Caco-2 (cell line): ENCODE results near the gene PPP1R9B. TPM values are rescaled to one million over a fixed set of nuclear protein-coding genes. Genes with fewer than 3 reads are reported as not detected.
A peak's percentile ranks its signal among the peaks of the same experiment; 100 is the strongest.

Source experiments
- BruUV-seq: library from RNA; stranded (reverse); fragments of 400-500 nt; replicated peaks from 2 replicates; lab custom pipeline; 2021; lab: Mats Ljungman, UMichigan
- CTCF ChIA-PET: fragments of 300-600 bp; sonication (Branson Sonifier 250); formaldehyde crosslinking; loops from one replicate; lab custom pipeline; 2022; ENCODE audit warnings: antibody characterized with exemption; lab: Charles Lee
- POLR2A ChIA-PET: fragments of 300-600 bp; sonication (Branson Sonifier 250); formaldehyde crosslinking; loops from one replicate; lab custom pipeline; 2022; ENCODE audit warnings: antibody characterized with exemption; lab: Charles Lee
- DNase-seq, 2 experiments: peaks; one replicate each; pipeline versions ENCODE4 v3.0.0 to v3.0.0-alpha.2; 2020 to 2022
- H3K27me3 ChIP-seq: replicated peaks from 2 replicates; pipeline ENCODE4 v1.6.0; 2011; ENCODE audit warnings: low read length; ENCODE audit not compliant: control insufficient read depth, insufficient read depth
- H3K36me3 ChIP-seq: 2 replicates; pipeline ENCODE4 v1.5.1; 2011; ENCODE audit warnings: low read length; ENCODE audit not compliant: control insufficient read depth, insufficient read depth
- H3K4me1 ChIP-seq: fragments of 250-450 bp; sonication (Bioruptor Pico); 2 replicates; pipeline ENCODE4 v1.5.1; 2020; ENCODE audit warnings: mild to moderate bottlenecking
- H3K4me3 ChIP-seq: 2 replicates; pipeline ENCODE4 v1.5.1; 2011; ENCODE audit warnings: low read depth, mild to moderate bottlenecking, control low read depth, low read length
- H3K9me3 ChIP-seq: fragments of 250-450 bp; sonication (Bioruptor Pico); 2 replicates; pipeline ENCODE4 v1.5.1; 2020; ENCODE audit warnings: mild to moderate bottlenecking, moderate library complexity
- H3K27ac Mint-ChIP-seq: one replicate; pipeline ENCODE4 v1.8.0; 2022; ENCODE audit warnings: mixed read lengths; ENCODE audit not compliant: unreplicated experiment
- H3K27me3 Mint-ChIP-seq: one replicate; pipeline ENCODE4 v1.8.0; 2022; ENCODE audit warnings: mixed read lengths; ENCODE audit not compliant: insufficient read depth, unreplicated experiment
- H3K36me3 Mint-ChIP-seq: one replicate; pipeline ENCODE4 v1.8.0; 2022; ENCODE audit warnings: mild to moderate bottlenecking, mixed read lengths; ENCODE audit not compliant: insufficient read depth, unreplicated experiment
- H3K4me1 Mint-ChIP-seq: one replicate; pipeline ENCODE4 v1.8.0; 2022; ENCODE audit warnings: low read depth, mixed read lengths; ENCODE audit not compliant: unreplicated experiment
- H3K4me3 Mint-ChIP-seq: one replicate; pipeline ENCODE4 v1.8.0; 2022; ENCODE audit warnings: mild to moderate bottlenecking, moderate library complexity, mixed read lengths; ENCODE audit not compliant: unreplicated experiment
- H3K9me3 Mint-ChIP-seq: one replicate; pipeline ENCODE4 v1.8.0; 2022; ENCODE audit warnings: mixed read lengths; ENCODE audit not compliant: unreplicated experiment
- CTCF ChIP-seq, 2 experiments: fragments of 200-600 bp in 1 of 2; IDR thresholded peaks; 1 replicate in 1 of 2; 2 replicates in 1 of 2; pipeline versions ENCODE4 v1.5.1 to v1.8.0; 2011 to 2022; ENCODE audit warnings: antibody characterized with exemption in 1 of 2, control low read depth in 1 of 2, inconsistent platforms in 1 of 2, low read depth in 1 of 2, low read length in 1 of 2, mild to moderate bottlenecking in 1 of 2, moderate library complexity in 1 of 2; ENCODE audit not compliant: insufficient read depth in 1 of 2, severe bottlenecking in 1 of 2, unreplicated experiment in 1 of 2
- intact Hi-C: fragments of 100-400 bp; cut with micrococcal nuclease; formaldehyde crosslinking; loops from one replicate; pipeline ENCODE4 v1.10.0; 2022; ENCODE audit not compliant: unreplicated experiment
- total RNA-seq: library from RNA; stranded (reverse); gene quantifications from 2 replicates; pipeline ENCODE4 v1.2.3, GENCODE V29; 2022

The PPP1R9B gene
- total RNA-seq, 1 experiment from 2014 or later, result 74.8 TPM

GRCh38 chr17:50129728-50130558 lies 20.5 kb downstream of the PPP1R9B start, which contains the start of gene SAMD14:
TSS of gene SAMD14 (minus strand) at chr17:50130160. CDS start at chr17:50124959, 5,201 bp downstream.
- H3K4me1 Mint-ChIP-seq, result peaks cover 27% of the 10 kb centered on the region
- CTCF ChIA-PET, result interaction anchor here (0.6 to 1.2 kb wide), 4 partner anchors 40 to 178 kb away, joined by 4 to 8 read pairs (median 5); no protein-coding TSS in a partner anchor
- H3K4me3 ChIP-seq, result peak within 1 kb of the TSS; percentile 50

GRCh38 chr17:50129353-50129727 lies 21.1 kb downstream of the PPP1R9B start:
- TF ChIP-seq CTCF (IDR thresholded peaks at IDR 0.05; ENCODE audit: insufficient read depth in 1 of 2, low read depth in 1 of 2, low read length in 1 of 2, severe bottlenecking in 1 of 2, unreplicated experiment in 1 of 2), result no peak
- Mint-ChIP-seq H3K27ac (peak overlapping the region; percentile 32), H3K27me3 (no peaks in the 10 kb centered on the region), H3K4me3 (peak overlapping the region; percentile 79), H3K4me1 (peaks cover 27% of the 10 kb centered on the region), H3K36me3 (peaks cover 27% of the 10 kb centered on the region), H3K9me3 (no peaks in the 10 kb centered on the region)
- no TSS peak for BruUV-seq
- Histone ChIP-seq H3K4me1 (peaks cover 27% of the 10 kb centered on the region), H3K36me3 (no peaks in the 10 kb centered on the region), H3K27me3 (no peaks in the 10 kb centered on the region), H3K9me3 (no peaks in the 10 kb centered on the region), H3K4me3 (peak overlapping the region; percentile 50)
- intact Hi-C loops, result no loop called here
- no peak for DNase-seq
- POLR2A ChIA-PET, result interaction anchor here (0.7 kb wide), 1 partner anchor 158 kb away, joined by 3 read pairs; no protein-coding TSS in a partner anchor
- CTCF ChIA-PET, result interaction anchor here (0.6 kb wide), 3 partner anchors 57 to 291 kb away, joined by 3 to 4 read pairs (median 3); no protein-coding TSS in a partner anchor

More at GRCh38 chr17:50129728-50130558, 20.5 kb downstream of the PPP1R9B start, which contains the start of gene SAMD14:
- POLR2A ChIA-PET, result no interaction called here
- Histone ChIP-seq H3K27me3 (no peaks in the 10 kb centered on the region), H3K36me3 (no peaks in the 10 kb centered on the region), H3K9me3 (no peaks in the 10 kb centered on the region), H3K4me1 (peaks cover 27% of the 10 kb centered on the region)
- intact Hi-C loops, result loop anchor here (5.0 kb wide), 1 partner anchor 163 kb away; the partner anchor contains the start of gene DLX4
- no peaks in the 10 kb centered on the region for H3K27me3 Mint-ChIP-seq
- H3K9me3 Mint-ChIP-seq, result no peaks in the 10 kb centered on the region
- H3K36me3 Mint-ChIP-seq, result peaks cover 27% of the 10 kb centered on the region
- peak; percentile 69 to 82 for DNase-seq
- no peak for TF ChIP-seq CTCF (IDR thresholded peaks at IDR 0.05; ENCODE audit: insufficient read depth in 1 of 2, low read depth in 1 of 2, low read length in 1 of 2, severe bottlenecking in 1 of 2, unreplicated experiment in 1 of 2)
- BruUV-seq, result no TSS peak
- peak within 1 kb of the TSS; percentile 34 for H3K27ac Mint-ChIP-seq
- H3K4me3 Mint-ChIP-seq, result peak within 1 kb of the TSS; percentile 79
